Omental fat pad (tissue), 4 donors: ENCODE results near the gene PLP2. TPM values are rescaled to one million over a fixed set of nuclear protein-coding genes. Genes with fewer than 3 reads are reported as not detected.

Experiments used
- ATAC-seq: fragments of 150-250 bp; one replicate; pipeline ENCODE4 v1.9.1; 2016; ENCODE audit warnings: mild to moderate bottlenecking, moderate library complexity; ENCODE audit not compliant: low FRiP score
- DNase-seq: peaks from one replicate; pipeline ENCODE4 v3.0.0-alpha.2; 2019; ENCODE audit warnings: low spot score
- small RNA-seq: library from RNA; depleted of rRNA; stranded (forward); fragments of <200 nt; gene quantifications from one replicate; pipeline ENCODE3, GENCODE V24; 2016
- total RNA-seq, 4 donors: library from RNA; depleted of rRNA; stranded (reverse); fragments of >200 nt; gene quantifications; one replicate each; pipeline ENCODE4 v1.1.0, GENCODE V29; 2016
- TF ChIP-seq, protein P1 (sequence below), 3 donors: fragments of 450-650 bp; IDR thresholded peaks; one replicate each; pipeline ENCODE4 v1.5.1; 2016 to 2017; ENCODE audit warnings: antibody characterized with exemption in 3 of 3, mild to moderate bottlenecking in 3 of 3, moderate library complexity in 2 of 3

Gene PLP2
- total RNA-seq, 4 donors from 2014 or later = 26.3 to 48.0 (median 38.3) TPM

DNA sequence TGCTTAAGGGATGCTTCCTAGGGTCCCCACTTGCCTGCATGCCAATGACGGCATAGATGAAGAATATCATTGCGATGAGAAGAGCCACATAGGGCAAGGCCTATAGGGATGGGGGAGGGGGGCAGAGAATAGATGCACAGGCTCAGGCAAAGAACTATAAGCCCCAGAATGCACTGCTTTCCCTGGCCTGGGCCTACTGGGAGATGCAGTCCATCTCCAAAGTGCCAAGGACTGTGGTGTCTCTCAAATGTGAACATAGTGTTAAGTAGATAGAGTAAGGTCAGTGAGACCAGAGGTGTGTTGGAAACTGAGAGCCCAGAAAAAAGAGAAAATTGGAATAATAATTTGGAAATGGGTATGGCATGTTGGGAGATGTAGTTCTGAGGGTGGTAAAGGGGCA is 40.5 kb downstream of the PLP2 start:
- no peak for DNase-seq
- no peak for ATAC-seq
- TF ChIP-seq, protein P1, sequence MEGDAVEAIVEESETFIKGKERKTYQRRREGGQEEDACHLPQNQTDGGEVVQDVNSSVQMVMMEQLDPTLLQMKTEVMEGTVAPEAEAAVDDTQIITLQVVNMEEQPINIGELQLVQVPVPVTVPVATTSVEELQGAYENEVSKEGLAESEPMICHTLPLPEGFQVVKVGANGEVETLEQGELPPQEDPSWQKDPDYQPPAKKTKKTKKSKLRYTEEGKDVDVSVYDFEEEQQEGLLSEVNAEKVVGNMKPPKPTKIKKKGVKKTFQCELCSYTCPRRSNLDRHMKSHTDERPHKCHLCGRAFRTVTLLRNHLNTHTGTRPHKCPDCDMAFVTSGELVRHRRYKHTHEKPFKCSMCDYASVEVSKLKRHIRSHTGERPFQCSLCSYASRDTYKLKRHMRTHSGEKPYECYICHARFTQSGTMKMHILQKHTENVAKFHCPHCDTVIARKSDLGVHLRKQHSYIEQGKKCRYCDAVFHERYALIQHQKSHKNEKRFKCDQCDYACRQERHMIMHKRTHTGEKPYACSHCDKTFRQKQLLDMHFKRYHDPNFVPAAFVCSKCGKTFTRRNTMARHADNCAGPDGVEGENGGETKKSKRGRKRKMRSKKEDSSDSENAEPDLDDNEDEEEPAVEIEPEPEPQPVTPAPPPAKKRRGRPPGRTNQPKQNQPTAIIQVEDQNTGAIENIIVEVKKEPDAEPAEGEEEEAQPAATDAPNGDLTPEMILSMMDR (IDR thresholded peaks at IDR 0.05) = no peak

DNA sequence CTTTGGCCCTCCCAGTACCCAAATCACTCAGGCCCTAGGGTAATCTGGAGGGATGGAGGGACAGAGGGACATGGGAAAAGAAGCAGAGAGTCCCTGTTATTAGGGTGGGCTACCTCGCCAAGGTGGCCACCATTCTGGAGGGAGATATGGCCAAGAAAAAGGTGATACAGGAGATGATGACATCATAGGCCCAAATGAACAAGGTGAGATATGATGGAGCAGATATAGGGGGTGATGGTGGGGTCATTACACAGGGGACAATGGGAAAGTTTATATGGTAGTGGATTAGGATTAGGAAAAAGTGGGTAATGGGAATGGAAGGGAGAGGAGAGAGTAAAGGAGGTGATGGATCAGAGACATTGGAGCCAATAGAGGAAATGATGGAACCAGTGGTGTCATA is 41.2 kb downstream of the PLP2 start:
- DNase-seq (no peak), ATAC-seq (no peak)
- TF ChIP-seq, protein P1 (IDR thresholded peaks at IDR 0.05) = no peak

DNA sequence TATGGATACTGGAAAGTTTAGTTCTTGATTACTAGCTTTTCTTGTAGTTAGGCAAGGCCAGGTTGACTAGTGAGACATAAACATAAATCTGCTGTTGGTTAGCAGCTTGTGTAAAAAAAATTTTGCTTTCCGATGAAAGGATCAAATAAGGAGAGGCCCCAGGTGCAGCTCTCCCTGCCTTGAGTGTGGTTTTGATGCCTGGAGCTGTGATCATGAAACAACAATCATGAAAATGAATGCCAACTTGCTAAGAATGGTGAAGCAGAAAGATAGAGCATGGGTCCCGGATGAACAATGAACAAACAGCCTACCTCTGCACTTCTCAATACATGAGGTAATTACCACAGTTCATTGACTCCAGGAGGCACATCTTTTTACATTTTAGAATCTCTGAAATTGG is 42.7 kb downstream of the PLP2 start:
- DNase-seq = no peak
- no peak for ATAC-seq
- TF ChIP-seq, protein P1 (IDR thresholded peaks at IDR 0.05) = no peak

DNA sequence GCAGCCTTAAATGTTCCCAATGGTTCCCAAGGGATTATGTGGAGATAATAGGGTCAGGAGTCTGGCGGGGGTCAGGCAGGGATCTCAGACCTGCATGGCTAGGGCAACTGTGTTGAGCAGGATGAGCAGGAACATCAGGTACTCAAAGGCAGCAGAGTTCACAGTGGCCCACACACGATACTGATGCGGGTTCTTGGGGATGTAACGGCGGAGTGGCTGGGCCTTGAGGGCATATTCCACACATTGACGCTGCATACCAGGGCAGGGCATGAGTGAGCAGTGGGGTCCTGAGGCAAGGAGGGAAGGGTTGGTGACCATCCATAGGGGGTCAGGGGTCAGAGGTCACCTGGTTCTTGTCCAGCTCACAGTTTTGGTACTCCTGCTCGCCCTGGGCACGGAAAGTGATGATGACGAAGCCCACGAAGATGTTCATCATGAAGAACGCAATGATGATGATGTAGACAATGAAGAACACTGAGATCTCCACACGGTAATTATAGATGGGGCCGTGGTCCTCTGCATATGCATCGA is 43.4 kb downstream of the PLP2 start:
- ATAC-seq = no peak
- TF ChIP-seq, protein P1 (IDR thresholded peaks at IDR 0.05) = no peak
- no peak for DNase-seq

DNA sequence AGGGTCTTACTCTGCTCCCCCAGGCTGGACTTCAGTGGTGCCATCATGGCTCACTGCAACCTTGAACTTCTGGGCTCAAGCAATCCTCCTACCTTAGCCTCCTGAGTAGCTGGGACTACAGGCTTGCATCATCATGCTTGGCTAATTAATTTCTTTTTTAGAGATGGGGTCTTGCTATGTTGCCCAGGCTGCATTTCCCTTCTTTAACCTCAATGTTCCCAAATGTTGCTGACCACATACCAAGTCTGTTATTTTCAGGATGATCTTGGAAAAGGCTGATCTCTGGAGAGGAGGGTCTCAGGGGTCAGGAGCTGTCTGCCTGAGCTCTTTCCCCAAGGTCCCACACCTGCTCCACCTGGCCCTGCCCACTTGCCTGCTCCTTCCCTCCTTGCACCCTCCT is 48.4 kb downstream of the PLP2 start:
- DNase-seq (no peak), ATAC-seq (no peak)
- TF ChIP-seq, protein P1 (IDR thresholded peaks at IDR 0.05) = no peak

DNA sequence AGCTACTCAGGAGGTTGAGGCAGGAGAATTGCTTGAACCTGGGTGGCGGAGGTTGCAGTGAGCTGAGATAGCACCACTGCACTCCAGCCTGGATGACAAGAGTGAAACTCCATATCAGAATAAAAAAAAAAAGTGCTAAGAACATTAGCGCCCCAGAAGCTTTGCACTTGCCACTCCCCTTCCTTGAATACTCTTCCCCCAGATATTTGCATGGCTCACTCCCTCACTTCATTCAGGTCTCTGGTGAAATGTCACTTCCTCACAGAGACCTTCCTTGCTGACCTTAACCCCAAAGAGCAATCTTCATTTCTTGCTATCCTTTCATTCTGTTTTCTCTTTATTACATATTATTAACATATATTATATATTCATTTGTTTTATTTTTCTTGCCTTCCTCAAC is 50.2 kb downstream of the PLP2 start:
- no peak for DNase-seq
- no peak for ATAC-seq
- TF ChIP-seq, protein P1 (IDR thresholded peaks at IDR 0.05) = no peak

Small RNA genes within 50 kb of the gene (small RNA-seq; reads per million reads assigned to genes)
- not detected for gene RN7SL262P

Other genes starting within 250 kb of the PLP2 start
- gene OTUD5, start 214.3 kb upstream of the PLP2 start, total RNA-seq = 10 to 100 TPM; 32.7 to 43.0 (median 38.3) TPM
- gene KCND1, start 200.1 kb upstream of the PLP2 start, total RNA-seq = 10 to 100 TPM in 1 of 4 donors, 1 to 10 TPM in 3; 1.9 to 11.3 (median 3.7) TPM
- 10 to 100 TPM; 25.1 to 44.5 (median 32.2) TPM for gene GRIPAP1, start 169.6 kb upstream of the PLP2 start, total RNA-seq
- gene TFE3, start 128.5 kb upstream of the PLP2 start, total RNA-seq = 100 to 1,000 TPM in 3 of 4 donors, 10 to 100 TPM in 1; 89.8 to 124 (median 116) TPM
- gene CCDC120, start 112.9 kb upstream of the PLP2 start, total RNA-seq = 1 to 10 TPM; 1.1 to 3.2 (median 2.5) TPM
- gene PRAF2, start 97.9 kb upstream of the PLP2 start, total RNA-seq = 10 to 100 TPM in 3 of 4 donors, 1 to 10 TPM in 1; 7.8 to 17.3 (median 12.3) TPM
- gene WDR45, start 92.0 kb upstream of the PLP2 start, total RNA-seq = 100 to 1,000 TPM in 3 of 4 donors, 10 to 100 TPM in 1; 90.8 to 131 (median 116) TPM
- 10 to 100 TPM; 16.0 to 30.9 (median 19.6) TPM for gene GPKOW, start 48.2 kb upstream of the PLP2 start, total RNA-seq
- gene MAGIX, start 9.1 kb upstream of the PLP2 start, total RNA-seq = 1 to 10 TPM; 1.1 to 7.3 (median 3.3) TPM
- 10 to 100 TPM in 2 of 4 donors, 1 to 10 TPM in 2; 5.1 to 28.1 (median 11.9) TPM for gene PRICKLE3, start 14.5 kb downstream of the PLP2 start, total RNA-seq
- 1 to 10 TPM in 3 of 4 donors, under 1 TPM in 1; 0.46 to 3.3 (median 2.2) TPM for gene SYP, start 28.3 kb downstream of the PLP2 start, total RNA-seq
- gene CACNA1F, start 61.4 kb downstream of the PLP2 start, total RNA-seq = under 1 TPM; 0.19 to 0.60 (median 0.34) TPM
- gene CCDC22, start 63.6 kb downstream of the PLP2 start, total RNA-seq = 10 to 100 TPM in 2 of 4 donors, 1 to 10 TPM in 2; 8.9 to 14.3 (median 11.1) TPM
- not detected for gene FOXP3, start 92.8 kb downstream of the PLP2 start, total RNA-seq
- 1 to 10 TPM; 2.6 to 6.5 (median 4.6) TPM for gene PPP1R3F, start 97.9 kb downstream of the PLP2 start, total RNA-seq
- gene GAGE10, start 131.7 kb downstream of the PLP2 start, total RNA-seq = not detected
- not detected for gene GAGE12J, start 150.1 kb downstream of the PLP2 start, total RNA-seq
- not detected for gene GAGE13, start 159.7 kb downstream of the PLP2 start, total RNA-seq